ENCODE data around the gene BATF3. TPM values are rescaled to one million over a fixed set of nuclear protein-coding genes. Genes with fewer than 3 reads are reported as not detected.
A peak's percentile ranks its signal among the peaks of the same experiment; 100 is the strongest.

The BATF3 gene
- total RNA-seq, 1 donor from 2014 or later: 1.9 TPM

DNA sequence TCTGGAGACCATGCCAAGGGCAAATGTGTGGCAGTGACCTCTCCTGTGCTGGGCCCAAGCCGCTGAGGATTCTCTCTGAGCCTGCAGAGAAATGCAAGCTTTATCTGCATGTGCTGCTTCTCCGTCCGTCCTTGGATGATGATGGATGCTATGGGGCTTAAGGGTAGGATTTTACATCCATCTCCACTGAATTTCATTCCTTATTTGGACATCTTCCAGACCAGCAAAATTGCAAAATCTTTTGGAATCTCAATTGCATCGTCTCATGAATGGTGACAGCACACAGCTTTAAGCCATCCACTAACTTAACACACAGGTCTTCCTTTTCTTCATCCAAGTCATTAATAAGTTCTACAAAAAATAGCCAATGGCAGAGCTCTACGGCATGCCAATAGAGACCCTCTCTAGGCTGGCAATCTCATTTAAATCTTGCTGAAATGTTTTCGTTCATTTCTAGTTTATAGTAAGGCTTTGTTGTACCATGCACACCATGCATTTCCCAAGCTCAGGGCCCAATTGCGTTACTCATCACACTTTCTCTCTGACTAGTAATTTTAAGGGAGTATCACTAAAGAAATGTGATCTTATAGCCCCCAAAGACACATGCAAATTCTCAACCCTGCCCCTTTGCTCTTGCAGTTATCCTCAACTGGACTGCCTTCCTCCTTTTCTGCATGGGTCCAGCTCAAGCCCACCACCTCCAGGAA lies 11.1 kb downstream of the BATF3 start:
- intact Hi-C loops (cut with DNase I): no loop called here
- DNase-seq (ENCODE audit: low spot score): no peak

DNA sequence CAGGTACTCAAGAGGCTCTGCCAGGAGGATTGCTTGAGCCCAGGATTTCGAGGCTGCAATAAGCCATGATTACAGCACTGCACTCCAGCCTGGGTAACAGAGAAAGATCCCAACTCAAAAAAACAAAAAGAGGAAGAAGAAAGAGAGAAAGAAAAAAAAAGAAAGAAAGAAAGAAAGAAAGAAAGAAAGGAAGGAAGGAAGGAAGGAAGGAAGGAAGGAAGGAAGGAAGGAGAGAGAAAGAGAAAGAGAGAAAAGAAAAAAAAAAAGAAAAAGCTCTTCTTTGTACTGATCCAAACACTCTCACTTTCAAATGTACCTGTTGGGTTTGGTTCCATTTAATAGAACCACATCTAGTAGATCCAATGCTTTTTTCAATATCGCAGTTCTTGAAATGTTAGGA lies 11.8 kb downstream of the BATF3 start:
- DNase-seq (ENCODE audit: low spot score): no peak
- intact Hi-C loops (cut with DNase I): no loop called here

DNA sequence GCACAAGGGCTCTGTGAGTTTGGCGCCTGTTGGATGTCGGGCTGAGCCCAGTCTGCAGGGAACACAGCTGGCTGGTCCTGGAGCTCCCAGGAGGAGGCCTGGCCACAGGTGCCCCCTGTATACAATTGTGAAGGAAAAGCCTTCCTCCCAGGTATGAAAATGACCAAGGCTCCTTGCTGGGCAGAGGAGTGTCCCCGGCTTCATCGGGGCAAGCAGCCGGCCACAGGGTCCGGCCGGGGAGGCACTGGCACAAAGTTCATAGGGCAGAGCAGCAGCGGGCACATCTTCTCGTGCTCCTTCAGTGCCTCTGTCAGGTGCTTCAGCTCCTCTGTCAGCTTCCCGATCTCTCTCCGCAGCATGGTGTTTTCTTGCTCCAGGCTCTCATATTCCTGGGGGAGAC lies 13.0 kb downstream of the BATF3 start:
- intact Hi-C loops (cut with DNase I): no loop called here
- no peak for DNase-seq (ENCODE audit: low spot score)

DNA sequence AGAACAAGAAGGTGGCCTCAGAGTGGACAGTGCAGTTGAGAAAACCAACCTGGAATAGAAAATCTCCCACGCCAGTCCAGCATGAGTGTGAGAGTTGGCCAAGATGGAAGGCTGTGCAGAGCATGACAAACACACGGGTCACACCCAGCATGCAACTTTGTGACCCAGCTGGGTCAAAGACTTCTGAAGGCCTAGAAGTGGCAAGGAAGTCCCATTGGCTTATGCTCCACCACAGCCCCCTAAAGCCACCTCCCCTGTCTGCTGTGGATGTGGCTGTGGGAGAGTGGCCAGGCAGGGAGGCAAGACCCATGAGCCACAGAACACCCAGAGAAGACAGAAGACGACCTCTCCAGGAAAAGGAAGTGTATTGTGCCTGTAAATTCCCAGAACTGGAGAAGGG lies 13.6 kb downstream of the BATF3 start:
- intact Hi-C loops (cut with DNase I): no loop called here
- no peak for DNase-seq (ENCODE audit: low spot score)

DNA sequence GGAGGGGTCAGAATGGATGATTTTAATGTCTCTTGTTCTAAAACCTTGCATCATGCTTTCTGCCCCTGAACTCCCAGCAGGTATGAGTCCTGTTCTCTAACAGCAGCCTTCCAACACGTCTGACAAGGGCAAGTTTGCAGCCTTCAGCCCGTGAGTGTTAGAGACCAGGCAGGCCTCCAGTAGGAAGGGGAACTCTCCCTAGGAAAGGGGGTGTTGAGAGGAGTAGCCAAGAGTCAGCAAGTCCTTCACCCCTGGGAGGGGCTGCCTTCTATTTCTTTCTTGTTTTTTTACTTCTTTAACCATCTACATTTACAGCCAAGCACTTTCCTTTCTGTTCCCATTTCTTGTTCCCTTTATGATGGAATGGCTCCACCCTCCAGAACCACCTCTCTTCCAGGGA lies 14.2 kb downstream of the BATF3 start:
- no peak for DNase-seq (ENCODE audit: low spot score)
- intact Hi-C loops (cut with DNase I): no loop called here

DNA sequence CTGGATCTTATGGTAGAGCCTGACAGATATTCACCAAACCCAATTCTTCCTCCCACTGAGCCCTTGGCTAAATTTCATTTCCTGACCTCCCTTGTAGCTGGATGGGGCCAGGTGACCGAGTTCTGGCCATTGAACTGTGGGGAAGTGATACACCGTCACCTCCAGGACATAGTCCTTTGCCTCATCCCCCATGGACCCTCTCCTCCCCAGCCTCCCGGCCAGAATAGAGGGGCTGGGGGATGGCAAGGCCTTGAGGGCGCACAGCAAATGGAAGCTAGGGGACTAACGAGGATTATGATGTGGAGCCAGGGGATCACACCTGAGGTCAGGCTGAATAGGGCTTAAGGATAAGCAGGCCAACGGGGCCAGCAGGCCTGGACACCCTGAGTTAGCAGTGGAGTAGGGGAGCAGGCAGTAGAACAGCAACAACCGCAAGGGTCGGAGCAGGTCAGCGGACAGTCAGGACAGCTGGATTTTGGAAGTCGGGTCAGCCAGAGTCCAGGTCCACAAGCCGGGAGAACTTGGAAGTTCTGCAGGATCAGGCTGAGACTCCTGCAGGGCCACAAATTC lies 15.0 kb downstream of the BATF3 start:
- intact Hi-C loops (cut with DNase I): no loop called here

DNA sequence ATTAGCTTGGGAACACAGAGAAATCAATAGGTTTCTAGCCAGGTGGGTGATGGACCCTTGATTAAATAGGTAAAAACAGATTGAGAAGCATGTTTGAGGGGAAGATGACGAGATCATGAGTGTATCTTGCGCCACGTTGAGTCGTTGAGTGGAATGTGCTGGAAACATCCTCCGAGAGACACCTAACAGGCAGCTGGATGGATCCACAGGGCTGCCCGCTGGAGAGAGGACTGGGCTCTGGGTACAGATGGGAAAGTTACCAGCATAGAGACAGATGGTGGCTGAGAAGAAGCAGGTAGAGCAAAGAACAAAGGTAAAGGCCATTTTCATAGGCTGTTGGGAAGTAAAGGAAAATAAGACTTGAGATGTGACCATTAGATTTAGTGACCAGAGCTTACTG lies 15.6 kb downstream of the BATF3 start:
- DNase-seq (ENCODE audit: low spot score): no peak
- intact Hi-C loops (cut with DNase I): no loop called here

More for the DNA sequence above, 15.0 kb downstream of the BATF3 start:
- no peak for DNase-seq (ENCODE audit: low spot score)

DNA sequence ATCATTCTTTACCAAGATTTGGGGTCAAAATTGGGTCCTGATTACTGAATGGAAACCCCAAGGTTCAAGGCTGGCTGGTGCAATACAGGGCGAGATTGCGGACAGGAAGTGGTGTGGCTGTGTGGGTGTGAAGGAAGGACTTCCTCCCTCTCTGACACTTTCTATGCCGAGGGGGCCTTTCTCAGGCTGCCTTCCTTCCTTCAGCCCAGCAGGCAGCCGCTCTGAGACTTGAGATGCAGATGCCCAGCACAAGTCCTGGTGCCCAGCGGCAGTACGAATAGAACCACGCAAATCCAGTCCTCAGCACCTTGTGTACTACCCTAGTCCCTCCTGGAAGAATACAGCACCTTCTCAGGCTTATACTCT lies 16.3 kb downstream of the BATF3 start:
- peak; percentile 85 for DNase-seq (ENCODE audit: low spot score)

DNA sequence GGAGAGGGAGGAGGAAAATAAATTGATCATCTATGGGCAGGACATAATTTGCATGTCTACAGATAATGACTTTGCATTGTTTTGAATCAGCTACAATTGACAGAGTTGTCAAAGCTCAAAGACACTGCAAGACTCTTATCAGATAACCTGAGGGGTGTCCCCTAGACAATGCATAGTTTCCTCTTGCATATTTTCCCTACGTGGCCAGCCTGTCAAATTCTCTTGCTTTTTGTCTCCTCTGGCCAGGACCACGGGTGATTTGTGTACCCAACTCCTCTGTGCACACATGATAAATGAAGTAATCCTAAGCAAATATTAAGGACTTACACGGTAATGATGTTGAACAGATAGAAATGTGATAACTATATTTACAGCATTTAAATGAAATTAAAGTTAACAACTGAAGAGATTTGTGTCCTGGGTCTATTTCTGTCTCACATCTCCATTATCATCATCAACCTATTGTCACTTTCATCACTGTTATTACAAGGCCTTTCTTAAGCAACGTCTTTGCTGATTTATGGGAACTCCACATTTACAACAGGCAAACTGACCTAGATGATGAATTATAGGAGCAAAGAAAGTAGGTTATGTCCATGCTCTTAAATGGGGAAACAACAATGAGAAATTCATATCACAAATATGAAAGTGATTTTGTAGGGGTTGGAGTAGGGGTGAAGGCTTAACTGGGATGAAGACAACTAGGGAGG lies 18.8 kb downstream of the BATF3 start:
- DNase-seq (ENCODE audit: low spot score): no peak
- intact Hi-C loops (cut with DNase I): no loop called here

More for the DNA sequence above, 16.3 kb downstream of the BATF3 start:
- intact Hi-C loops (cut with DNase I): no loop called here

DNA sequence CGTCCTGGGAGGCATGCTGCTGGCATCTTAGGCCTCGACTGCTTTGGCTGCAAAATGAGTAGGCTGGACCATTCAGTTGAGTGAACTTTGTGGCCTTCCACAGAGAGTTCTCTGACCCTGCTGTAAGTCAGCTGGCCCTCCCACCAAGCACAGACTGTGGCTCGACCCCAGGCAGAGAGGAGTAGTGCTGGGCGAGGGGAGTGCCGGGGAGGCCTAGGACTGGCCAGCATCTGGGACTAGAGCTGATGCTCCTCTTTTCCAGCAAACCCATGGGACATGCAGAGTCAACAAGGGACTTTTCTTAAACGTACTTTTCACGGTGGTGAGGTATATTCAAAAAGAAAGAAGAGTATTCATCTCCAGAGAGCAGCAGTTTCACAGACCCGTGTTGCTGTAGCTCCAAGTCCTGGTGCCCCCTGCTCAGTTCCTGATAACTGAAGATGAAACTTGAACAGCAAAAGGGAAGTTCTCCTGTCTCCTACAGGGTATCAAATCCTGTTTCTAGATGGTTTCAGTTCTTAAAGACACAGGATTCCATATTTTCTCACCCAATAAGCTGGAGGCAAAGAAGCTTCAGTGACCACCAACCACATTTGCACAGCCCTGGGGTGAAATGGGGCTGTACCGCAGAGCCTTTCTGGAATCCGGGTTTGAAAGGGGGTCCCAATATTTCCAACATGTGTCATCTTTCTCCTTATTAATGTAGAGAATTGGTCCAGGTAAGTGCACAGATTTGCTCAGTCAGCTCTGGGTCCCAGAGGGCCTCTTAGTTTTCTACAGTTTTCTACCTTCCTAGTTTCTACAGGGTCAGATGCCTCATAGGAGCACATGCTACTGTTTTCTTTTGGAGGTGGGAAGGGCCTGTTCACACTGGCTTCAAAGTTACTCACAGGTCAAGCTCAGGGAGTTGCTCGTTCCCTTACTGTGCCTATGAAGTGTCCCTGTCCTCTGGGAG lies 20.9 kb downstream of the BATF3 start:
- no peak for DNase-seq (ENCODE audit: low spot score)
- intact Hi-C loops (cut with DNase I): no loop called here

DNA sequence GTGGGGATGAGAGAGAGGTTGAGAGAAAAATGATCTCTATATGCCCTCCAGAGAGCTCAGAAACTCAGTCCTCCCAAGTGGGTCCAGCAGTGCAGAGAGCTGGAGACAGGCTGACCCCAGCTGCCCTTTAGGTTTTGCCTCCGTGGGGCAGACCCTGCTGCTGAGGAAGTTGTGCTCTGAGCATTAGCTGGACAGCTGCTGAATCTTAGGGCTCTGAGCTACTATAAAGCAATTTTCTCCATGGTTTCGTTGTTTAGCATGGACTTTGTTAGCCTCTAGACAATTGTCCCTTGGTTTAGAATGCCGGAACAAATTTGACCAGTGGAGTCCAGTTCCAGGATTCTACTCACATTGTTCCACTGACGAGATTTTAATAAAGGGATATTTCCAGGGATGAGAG lies 22.1 kb downstream of the BATF3 start:
- DNase-seq (ENCODE audit: low spot score): no peak
- intact Hi-C loops (cut with DNase I): no loop called here

DNA sequence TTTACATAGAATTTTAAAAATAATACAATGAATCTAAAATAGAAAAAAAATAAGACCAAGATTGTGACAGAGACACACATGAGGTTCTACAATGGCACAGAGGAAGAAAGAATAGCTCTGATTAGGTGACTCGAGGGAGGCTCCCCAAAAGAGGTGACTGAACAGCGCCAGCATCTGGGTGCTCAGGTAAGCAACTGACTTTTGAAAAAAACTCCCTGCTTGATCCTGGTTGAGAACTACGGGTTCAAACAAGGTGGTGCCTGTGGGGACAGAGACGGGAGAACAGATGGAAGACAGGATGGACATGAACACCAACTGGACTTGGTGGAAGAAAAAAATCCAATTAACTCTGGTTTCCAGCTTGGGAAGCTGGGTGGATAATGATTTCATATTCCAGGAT lies 22.5 kb downstream of the BATF3 start:
- intact Hi-C loops (cut with DNase I): no loop called here

DNA sequence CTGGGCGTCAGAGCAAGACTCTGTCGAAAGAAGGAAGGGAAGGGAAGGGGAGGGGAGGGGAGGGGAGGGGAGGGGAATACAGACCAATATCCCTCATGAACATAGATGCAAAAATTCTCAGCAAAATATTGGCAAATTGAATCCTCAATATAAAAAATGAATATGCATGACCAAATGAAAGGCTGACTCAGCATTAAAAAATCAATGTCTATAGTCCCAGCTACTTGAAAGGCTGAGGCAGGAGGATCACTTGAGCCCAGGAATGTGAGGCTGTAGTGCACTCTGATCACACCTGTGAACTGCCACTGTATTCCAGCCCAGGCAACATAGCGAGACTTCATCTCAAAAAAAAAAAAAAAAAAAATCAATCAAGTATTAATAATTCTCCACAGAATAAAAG lies 24.0 kb downstream of the BATF3 start:
- intact Hi-C loops (cut with DNase I): no loop called here
- no peak for DNase-seq (ENCODE audit: low spot score)

More for the DNA sequence above, 22.5 kb downstream of the BATF3 start:
- DNase-seq (ENCODE audit: low spot score): no peak

DNA sequence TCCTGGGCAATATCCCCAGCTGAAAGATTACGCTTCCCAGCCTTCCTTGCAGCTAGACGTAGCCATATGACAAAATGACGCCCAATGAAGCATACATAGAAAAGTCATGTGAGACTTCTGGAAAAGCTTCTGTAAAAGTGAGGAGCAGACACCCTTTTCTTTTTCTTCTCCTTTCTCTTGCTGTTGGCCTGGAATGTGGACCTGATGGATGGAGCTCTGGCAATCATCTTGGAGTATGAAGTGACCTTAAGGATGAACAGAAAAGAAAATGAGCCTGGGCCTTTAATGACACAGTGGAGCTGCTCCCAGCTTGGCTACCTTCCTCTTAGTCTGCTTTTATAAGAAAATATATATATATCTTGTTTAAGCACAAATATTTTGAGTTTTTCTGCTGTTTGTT lies 24.8 kb downstream of the BATF3 start:
- no peak for DNase-seq (ENCODE audit: low spot score)

DNA sequence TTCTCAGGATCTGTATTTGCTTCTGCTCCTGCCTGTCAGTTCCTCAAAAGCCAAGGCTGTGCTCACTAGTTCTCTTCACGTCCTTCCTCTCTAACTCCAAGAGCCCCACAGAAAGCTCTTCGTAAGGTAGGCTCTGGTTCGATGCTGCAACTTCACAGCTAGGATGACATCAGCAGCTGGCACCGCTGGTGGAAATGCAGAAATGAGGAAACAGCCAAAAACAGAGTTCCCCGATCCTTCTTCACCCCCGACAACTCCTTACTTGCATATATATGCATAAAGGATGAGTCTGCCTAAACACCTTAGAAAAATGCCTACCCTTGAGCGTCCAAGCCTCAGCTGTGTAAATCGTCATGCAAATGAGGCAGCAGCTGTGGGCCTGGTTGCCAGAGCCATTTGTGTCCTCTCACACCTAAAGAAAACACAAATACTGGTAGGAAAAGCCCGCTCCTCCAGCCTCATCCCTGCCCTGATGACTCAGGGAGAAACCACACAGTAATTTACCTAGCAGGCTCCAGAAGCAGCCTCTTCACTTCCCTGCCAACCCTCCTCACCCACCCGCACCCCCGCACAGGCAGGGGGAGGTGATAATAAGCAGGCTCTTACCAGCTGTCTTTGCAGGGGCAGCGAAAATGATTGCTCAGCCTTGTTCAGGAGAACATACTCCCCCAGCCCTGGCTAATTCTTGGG lies 28.2 kb downstream of the BATF3 start:
- peak; percentile 83 for DNase-seq (ENCODE audit: low spot score)
- intact Hi-C loops (cut with DNase I): no loop called here

More for the DNA sequence above, 24.8 kb downstream of the BATF3 start:
- intact Hi-C loops (cut with DNase I): no loop called here

DNA sequence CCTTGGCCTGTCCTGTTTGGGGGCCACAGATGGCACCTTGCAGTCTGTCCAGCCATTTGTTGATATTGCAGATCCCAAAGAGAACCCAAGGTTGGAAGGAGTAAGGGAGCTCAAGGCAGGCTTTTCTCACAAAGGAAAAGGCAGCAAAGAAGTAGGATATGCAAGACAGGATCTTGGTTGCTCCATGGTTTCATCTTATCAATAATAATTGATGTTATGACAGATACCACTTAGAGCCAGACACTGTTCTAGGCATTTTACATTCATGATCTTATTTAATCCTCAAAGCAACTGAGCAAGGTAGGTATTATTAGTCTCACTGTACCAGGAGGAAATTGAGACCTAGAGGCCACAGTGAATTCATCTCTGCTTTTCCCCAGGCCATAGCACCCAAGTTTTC lies 28.8 kb downstream of the BATF3 start:
- peak; percentile 33 for DNase-seq (ENCODE audit: low spot score)
- intact Hi-C loops (cut with DNase I): no loop called here

DNA sequence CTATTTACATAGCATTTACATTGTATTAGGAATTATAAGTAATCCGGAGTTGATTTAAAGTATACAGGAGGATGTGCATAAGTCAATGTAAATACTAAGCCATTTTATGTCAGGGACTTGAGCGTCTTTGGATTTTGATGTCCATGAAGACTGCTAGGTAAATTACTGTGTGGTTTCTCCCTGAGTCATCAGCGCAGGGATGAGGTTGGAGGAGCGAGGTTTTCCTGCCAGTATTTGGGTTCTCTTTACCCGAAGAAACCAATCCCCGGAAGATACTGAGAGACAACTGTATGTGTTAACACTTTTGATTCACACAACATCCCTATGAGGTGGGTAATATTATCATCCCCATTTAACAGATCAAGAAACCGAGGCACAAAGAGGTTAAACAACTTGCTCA lies 29.3 kb downstream of the BATF3 start:
- intact Hi-C loops (cut with DNase I): no loop called here
- DNase-seq (ENCODE audit: low spot score): no peak

DNA sequence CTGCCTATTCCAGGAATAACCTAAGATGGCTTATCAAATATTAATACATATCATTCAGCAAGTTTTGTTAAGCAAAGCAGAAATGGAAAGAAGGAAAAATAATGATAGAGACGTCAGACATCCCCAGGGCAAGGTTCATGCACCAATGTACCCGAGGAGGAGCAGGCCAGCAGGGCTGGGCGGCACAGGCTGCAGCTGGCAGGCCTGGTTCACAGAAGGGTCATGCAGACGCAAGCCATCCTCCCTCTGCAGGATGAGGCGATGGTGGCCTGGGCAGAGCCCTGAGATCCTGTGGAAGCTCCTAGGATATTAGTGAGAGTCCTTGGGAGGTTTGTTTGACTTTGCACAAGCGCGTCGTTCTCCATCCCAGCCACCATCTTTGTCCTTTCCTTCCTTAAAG lies 30.0 kb downstream of the BATF3 start:
- DNase-seq (ENCODE audit: low spot score): no peak
- intact Hi-C loops (cut with DNase I): loop anchor here (5.0 to 10.0 kb wide), 2 partner anchors 123 to 315 kb away; partner anchors contain the start of genes NSL1 and TATDN3

DNA sequence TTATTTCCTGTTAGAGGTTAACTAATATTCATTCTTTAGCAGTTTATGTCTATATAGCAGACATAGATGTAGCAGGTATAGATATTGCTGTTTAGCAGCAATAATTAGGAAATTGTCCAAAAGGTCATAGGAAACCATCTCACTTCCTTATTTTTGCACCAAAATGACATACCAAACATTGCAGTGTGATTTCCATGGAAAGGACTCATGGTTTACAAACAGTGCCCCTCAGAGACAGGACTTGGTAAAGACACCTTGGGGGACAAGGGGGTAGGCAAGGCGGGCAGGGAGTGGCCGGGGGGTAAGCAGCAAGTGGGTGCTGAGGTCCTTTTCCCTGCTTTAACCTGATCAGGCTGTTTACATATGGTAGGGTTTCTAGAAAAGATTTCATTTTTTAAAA lies 30.5 kb downstream of the BATF3 start:
- intact Hi-C loops (cut with DNase I): loop anchor here (5.0 to 10.0 kb wide), 2 partner anchors 123 to 316 kb away; partner anchors contain the start of genes NSL1 and TATDN3
- peak; percentile 57 for DNase-seq (ENCODE audit: low spot score)
